NT2/D1 (cell line): ENCODE data around the gene PRTG.

Experiments
- DNase-seq: peaks from one replicate; pipeline ENCODE4 v3.0.0-alpha.2; 2011; ENCODE audit warnings: low read depth, low spot score
- H3K27me3 ChIP-seq: 2 replicates; pipeline ENCODE4 v1.6.0; 2011; ENCODE audit warnings: mild to moderate bottlenecking; ENCODE audit not compliant: insufficient read length, insufficient read depth
- H3K36me3 ChIP-seq: 2 replicates; pipeline ENCODE4 v1.6.1; 2011; ENCODE audit warnings: mild to moderate bottlenecking, low read length, mixed read lengths; ENCODE audit not compliant: insufficient read depth, insufficient read length
- H3K4me1 ChIP-seq: 2 replicates; pipeline ENCODE4 v1.5.1; 2011; ENCODE audit not compliant: insufficient read depth, insufficient read length
- H3K4me3 ChIP-seq: 2 replicates; pipeline ENCODE4 v1.5.1; 2011; ENCODE audit warnings: low read depth; ENCODE audit not compliant: insufficient read length
- H3K9ac ChIP-seq: 2 replicates; pipeline ENCODE4 v1.6.0; 2011; ENCODE audit warnings: low read depth; ENCODE audit not compliant: insufficient read length
- H3K9me3 ChIP-seq: 2 replicates; pipeline ENCODE4 v1.5.1; 2011; ENCODE audit warnings: mild to moderate bottlenecking, low read length; ENCODE audit not compliant: insufficient read depth
- SUZ12 ChIP-seq: IDR thresholded peaks from 2 replicates; pipeline ENCODE4 v1.6.1; 2011; ENCODE audit not compliant: insufficient read length, insufficient read depth; ENCODE audit errors: extremely low read depth
- YY1 ChIP-seq: IDR thresholded peaks from 2 replicates; pipeline ENCODE4 v1.6.1; 2011; ENCODE audit not compliant: insufficient read length, insufficient read depth
- ZNF274 ChIP-seq: IDR thresholded peaks from 2 replicates; pipeline ENCODE4 v1.6.1; 2011; ENCODE audit warnings: mild to moderate bottlenecking, low read depth, low read length

PRTG gene

GRCh38 chr15:55710286-55710685 lies 32.7 kb downstream of the PRTG start:
- peaks cover 2% of the 10 kb centered on the region for H3K4me1 ChIP-seq
- H3K9me3 ChIP-seq, result peaks cover 5% of the 10 kb centered on the region; the same call in 1 of the 2 replicates
- no peak for DNase-seq
- H3K9ac ChIP-seq, result no peak overlapping the region
- H3K36me3 ChIP-seq, result peaks cover 10% of the 10 kb centered on the region
- no peak overlapping the region for H3K4me3 ChIP-seq
- H3K27me3 ChIP-seq, result no peaks in the 10 kb centered on the region
- TF ChIP-seq ZNF274 (no peak), SUZ12 (no peak), YY1 (no peak)

- no peaks in the 10 kb centered on the region for H3K27me3 ChIP-seq
- TF ChIP-seq SUZ12 (no peak), ZNF274 (no peak), YY1 (no peak)
- H3K9ac ChIP-seq, result no peak overlapping the region
- H3K4me3 ChIP-seq, result no peak overlapping the region
- peaks cover 10% of the 10 kb centered on the region for H3K36me3 ChIP-seq
- no peak for DNase-seq
- H3K4me1 ChIP-seq, result peaks cover 2% of the 10 kb centered on the region
- peaks cover 5% of the 10 kb centered on the region; the same call in 1 of the 2 replicates for H3K9me3 ChIP-seq
Observed at GRCh38 chr15:55709458-55709857, 33.5 kb downstream of the PRTG start.

- peaks cover 5% of the 10 kb centered on the region; the same call in 1 of the 2 replicates for H3K9me3 ChIP-seq
- TF ChIP-seq SUZ12 (no peak), YY1 (no peak), ZNF274 (no peak)
- peaks cover 2% of the 10 kb centered on the region for H3K4me1 ChIP-seq
- H3K36me3 ChIP-seq, result peaks cover 10% of the 10 kb centered on the region
- H3K4me3 ChIP-seq, result no peak overlapping the region
- DNase-seq, result no peak
- no peaks in the 10 kb centered on the region for H3K27me3 ChIP-seq
- H3K9ac ChIP-seq, result no peak overlapping the region
Observed at GRCh38 chr15:55708720-55709119, 34.2 kb downstream of the PRTG start.

- peaks cover 2% of the 10 kb centered on the region for H3K4me1 ChIP-seq
- H3K9ac ChIP-seq, result no peak overlapping the region
- no peak for DNase-seq
- TF ChIP-seq YY1, result no peak
- no peak for TF ChIP-seq SUZ12
- TF ChIP-seq ZNF274, result no peak
- no peaks in the 10 kb centered on the region for H3K27me3 ChIP-seq
- peaks cover 5% of the 10 kb centered on the region; the same call in 1 of the 2 replicates for H3K9me3 ChIP-seq
- H3K36me3 ChIP-seq, result peaks cover 10% of the 10 kb centered on the region
- H3K4me3 ChIP-seq, result no peak overlapping the region
Observed at GRCh38 chr15:55707951-55708350, 35.0 kb downstream of the PRTG start.

GRCh38 chr15:55707518-55707917 lies 35.4 kb downstream of the PRTG start:
- H3K9ac ChIP-seq, result no peak overlapping the region
- H3K27me3 ChIP-seq, result no peaks in the 10 kb centered on the region
- no peak overlapping the region for H3K4me3 ChIP-seq
- peaks cover 10% of the 10 kb centered on the region for H3K36me3 ChIP-seq
- TF ChIP-seq YY1 (no peak), ZNF274 (no peak), SUZ12 (no peak)
- peaks cover 5% of the 10 kb centered on the region; the same call in 1 of the 2 replicates for H3K9me3 ChIP-seq
- H3K4me1 ChIP-seq, result peaks cover 2% of the 10 kb centered on the region
- DNase-seq, result no peak

GRCh38 chr15:55703873-55704301 lies 39.1 kb downstream of the PRTG start:
- no peak overlapping the region for H3K9ac ChIP-seq
- H3K9me3 ChIP-seq, result no peaks in the 10 kb centered on the region
- no peaks in the 10 kb centered on the region for H3K36me3 ChIP-seq
- TF ChIP-seq YY1 (no peak), SUZ12 (no peak), ZNF274 (no peak)
- DNase-seq, result no peak
- H3K4me1 ChIP-seq, result peaks cover 2% of the 10 kb centered on the region
- no peak overlapping the region for H3K4me3 ChIP-seq
- no peaks in the 10 kb centered on the region for H3K27me3 ChIP-seq

- no peaks in the 10 kb centered on the region for H3K4me1 ChIP-seq
- no peak for DNase-seq
Observed at GRCh38 chr15:55700876-55701275, 42.1 kb downstream of the PRTG start.

GRCh38 chr15:55698653-55699052 lies 44.3 kb downstream of the PRTG start:
- no peak for DNase-seq
- H3K9me3 ChIP-seq, result no peaks in the 10 kb centered on the region
- no peaks in the 10 kb centered on the region for H3K27me3 ChIP-seq
- H3K4me1 ChIP-seq, result no peaks in the 10 kb centered on the region
- H3K36me3 ChIP-seq, result no peaks in the 10 kb centered on the region
- TF ChIP-seq ZNF274, result no peak
- TF ChIP-seq SUZ12, result no peak
- no peak for TF ChIP-seq YY1
- no peak overlapping the region for H3K4me3 ChIP-seq
- H3K9ac ChIP-seq, result no peak overlapping the region

More at GRCh38 chr15:55700876-55701275, 42.1 kb downstream of the PRTG start:
- Histone ChIP-seq H3K27me3 (no peaks in the 10 kb centered on the region), H3K36me3 (no peaks in the 10 kb centered on the region), H3K9me3 (no peaks in the 10 kb centered on the region), H3K4me3 (no peak overlapping the region), H3K9ac (no peak overlapping the region)
- TF ChIP-seq YY1, result no peak
- TF ChIP-seq ZNF274, result no peak
- no peak for TF ChIP-seq SUZ12
